Fibroblast of pulmonary artery (primary cell): Measurements from ENCODE around the gene HOXA7.
A peak's percentile ranks its signal among the peaks of the same experiment; 100 is the strongest.

Source experiments
- DNase-seq: peaks from one replicate; pipeline ENCODE4 v3.0.0-alpha.2; 2010; ENCODE audit warnings: low read depth
- H3K4me3 ChIP-seq: replicated peaks from 2 replicates; pipeline ENCODE4 v1.5.1; 2011; ENCODE audit warnings: low read depth, mild to moderate bottlenecking, control low read depth, low read length, moderate library complexity
- TF ChIP-seq, protein P1 (sequence below): IDR thresholded peaks from 2 replicates; pipeline ENCODE4 v1.5.1; 2011; ENCODE audit warnings: mild to moderate bottlenecking, control low read depth, low read length, inconsistent platforms; ENCODE audit errors: missing control alignments

HOXA7 gene

DNA sequence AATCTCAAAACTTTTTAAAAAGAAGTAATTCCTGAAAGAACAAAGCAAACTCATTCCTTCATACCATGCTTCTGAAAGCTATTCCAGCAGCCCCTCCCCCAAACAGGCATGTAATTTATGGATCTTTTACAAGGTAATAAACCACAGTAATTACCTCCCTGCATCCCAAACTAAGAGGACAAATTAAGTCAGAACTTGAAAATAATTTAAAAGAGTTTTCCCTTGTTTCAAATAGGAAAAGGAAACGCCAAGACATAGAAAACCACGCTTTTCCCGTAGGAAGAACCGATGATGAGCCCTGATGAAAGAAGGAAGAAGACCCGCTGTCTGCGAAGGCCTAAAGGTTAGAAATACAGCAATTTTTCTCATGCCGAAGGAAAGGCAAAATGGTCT is 34.8 kb downstream of the HOXA7 start:
- no peak for DNase-seq
- TF ChIP-seq, protein P1, sequence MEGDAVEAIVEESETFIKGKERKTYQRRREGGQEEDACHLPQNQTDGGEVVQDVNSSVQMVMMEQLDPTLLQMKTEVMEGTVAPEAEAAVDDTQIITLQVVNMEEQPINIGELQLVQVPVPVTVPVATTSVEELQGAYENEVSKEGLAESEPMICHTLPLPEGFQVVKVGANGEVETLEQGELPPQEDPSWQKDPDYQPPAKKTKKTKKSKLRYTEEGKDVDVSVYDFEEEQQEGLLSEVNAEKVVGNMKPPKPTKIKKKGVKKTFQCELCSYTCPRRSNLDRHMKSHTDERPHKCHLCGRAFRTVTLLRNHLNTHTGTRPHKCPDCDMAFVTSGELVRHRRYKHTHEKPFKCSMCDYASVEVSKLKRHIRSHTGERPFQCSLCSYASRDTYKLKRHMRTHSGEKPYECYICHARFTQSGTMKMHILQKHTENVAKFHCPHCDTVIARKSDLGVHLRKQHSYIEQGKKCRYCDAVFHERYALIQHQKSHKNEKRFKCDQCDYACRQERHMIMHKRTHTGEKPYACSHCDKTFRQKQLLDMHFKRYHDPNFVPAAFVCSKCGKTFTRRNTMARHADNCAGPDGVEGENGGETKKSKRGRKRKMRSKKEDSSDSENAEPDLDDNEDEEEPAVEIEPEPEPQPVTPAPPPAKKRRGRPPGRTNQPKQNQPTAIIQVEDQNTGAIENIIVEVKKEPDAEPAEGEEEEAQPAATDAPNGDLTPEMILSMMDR: no peak
- H3K4me3 ChIP-seq: no peak overlapping the region

DNA sequence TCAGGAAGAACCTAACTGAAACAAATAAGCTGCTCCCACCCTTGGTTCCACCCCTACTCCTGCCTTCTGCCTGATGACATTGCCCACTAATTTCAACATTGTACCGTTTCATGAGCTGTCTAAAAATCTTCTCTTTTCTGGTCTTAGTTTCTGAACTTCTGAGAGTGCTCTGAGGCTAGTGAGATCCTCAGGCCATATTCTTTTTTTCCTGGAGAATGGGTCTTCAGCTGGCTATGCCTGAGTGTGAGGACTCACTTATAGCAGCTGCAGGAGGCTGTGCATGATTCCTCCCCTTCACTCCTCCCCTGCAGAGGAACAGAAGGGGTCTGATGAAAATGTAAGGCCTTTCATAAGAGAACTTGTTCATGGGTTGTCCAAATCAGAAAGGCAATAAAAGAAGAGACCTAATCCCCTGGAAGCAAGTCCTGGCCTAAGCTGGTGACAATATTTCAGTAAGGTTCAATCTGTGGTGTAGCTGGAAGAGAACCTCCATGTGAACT is 37.0 kb downstream of the HOXA7 start:
- TF ChIP-seq, protein P1: no peak
- DNase-seq: no peak
- no peak overlapping the region for H3K4me3 ChIP-seq

DNA sequence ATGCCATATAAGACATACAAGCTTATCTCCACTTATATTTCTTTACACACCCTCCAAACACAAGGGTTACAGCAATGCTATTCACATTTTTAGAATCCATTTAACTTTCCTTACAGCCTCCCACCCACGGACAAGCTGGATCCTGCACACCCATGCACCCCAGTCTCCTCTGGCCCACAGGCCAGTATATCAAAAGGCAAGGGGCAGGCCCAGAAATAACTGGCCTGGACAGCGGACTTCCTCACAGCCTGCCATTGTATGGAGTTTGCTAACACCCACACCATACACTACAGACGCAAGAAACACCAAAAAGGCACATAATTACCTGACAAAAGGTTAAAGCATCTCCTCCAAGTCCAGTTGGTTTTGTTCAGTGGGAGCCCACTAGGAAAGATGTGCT is 37.9 kb downstream of the HOXA7 start:
- no peak overlapping the region for H3K4me3 ChIP-seq
- TF ChIP-seq, protein P1: no peak
- no peak for DNase-seq

DNA sequence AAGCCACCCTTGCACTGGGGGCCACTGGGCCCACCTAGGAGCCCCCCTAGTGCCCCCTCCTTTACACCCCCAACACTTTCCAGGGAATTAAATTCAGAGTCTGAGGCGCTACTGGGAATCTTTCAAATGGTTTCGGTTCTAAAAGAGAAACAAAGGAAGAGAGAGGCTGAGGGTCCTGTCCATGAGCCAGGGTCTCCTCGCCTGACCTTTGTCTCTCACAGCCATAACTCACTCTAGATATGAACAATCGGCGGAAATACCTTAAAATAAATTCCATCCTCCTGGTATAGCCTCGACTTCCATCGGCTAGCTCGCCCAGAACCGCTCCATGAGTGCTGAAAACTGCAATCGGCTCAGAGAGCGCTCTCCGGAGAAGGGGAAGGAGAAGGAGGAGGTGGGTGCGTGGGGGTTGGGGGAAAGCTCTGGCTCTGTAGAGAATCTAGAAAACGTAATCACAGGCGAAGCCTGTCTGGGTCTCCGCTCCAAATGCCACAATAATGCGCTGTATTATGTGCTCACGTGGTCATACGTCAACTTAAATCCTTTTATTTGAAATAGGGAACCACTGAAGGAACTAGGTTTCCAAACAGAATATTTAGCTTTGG is 38.5 kb downstream of the HOXA7 start:
- H3K4me3 ChIP-seq: peak overlapping the region; percentile 41
- TF ChIP-seq, protein P1: no peak
- DNase-seq: peak; percentile 47

DNA sequence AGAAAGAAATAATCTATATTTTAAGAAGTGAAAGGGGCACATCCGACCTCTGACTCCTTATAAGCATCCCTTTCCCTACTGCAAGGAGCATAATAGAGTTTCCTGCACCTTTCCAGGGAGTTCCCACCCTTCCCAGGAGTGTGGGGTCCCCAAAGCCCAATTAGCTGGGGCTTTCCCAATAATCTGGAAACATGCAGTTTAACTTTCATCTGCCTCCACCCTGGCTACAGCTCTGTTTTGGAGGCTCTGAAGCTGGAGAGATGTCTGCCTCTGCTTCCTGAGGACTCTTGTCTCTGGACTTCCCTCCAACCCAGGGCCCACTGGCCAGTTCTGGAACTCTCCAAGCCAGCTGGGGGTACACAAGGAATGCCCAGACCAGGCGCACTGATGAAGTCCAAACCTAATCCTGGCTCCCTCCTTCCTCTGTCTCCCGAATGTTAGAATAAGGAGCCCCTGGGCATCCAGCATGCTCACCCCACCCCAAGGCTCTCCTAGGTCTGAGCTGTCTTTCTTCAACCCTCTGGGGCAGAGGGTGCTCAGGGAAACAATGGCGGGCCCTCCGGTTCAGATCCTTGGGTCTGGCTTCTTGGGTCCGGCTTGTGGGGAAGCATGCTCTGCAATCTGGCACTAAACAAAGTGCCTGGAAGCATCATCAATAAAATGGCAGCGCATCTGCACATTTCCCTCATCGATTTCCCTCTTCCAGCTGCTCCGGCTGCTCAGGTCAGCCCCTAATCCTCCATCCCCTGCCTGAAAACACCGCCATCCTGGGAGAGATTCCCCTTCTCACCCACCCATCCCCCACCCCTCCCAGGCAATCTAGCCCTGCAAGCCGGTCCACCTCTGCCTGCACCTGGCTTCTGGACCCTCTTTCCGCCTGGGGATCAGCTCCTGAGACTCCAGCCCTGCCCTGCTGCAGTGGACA is 39.3 kb downstream of the HOXA7 start:
- TF ChIP-seq, protein P1: no peak
- peak overlapping the region; percentile 41 for H3K4me3 ChIP-seq
- no peak for DNase-seq

DNA sequence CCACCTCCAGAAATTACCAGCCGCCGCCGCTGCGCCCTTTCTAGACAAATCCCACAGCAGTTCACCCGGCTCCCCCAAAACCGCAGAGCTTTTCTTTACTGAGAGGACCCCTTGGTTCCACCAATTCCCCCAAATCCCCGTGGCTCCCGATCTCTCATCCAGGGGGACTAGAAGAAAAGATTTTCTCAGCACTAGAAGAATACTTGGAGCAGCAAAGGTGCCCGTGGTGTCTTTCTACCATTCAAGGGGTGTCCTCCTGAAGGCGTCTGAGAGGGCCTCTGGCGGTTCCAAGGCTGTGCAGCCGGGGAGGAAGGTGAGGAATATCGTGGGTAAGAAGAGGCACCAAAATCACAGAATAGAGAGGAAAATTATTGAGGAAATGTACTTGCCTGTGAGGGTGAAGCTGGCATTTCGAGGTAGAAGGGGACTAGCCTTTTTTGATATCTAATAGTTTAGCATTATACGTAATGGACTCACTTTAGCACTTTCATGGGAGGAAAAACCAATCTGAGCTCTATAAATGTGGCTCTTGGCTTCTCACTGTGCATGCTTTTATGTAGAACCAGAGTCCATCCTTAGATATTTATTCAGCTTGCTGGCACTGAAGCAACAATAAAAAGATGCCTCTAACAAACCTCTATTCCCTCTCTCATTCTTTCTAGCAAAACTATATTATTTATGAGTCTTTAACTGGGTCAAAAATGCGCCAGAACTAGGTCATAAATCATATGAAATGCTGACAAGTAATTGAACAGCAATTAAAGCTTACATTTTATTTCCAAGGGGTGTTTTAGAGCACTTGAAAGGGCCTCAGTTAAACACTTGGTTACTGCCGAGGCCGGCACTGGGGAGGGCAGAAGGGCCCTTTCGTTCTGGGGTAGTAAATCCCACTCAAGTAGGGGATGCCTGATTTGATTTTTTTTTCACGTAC is 40.2 kb downstream of the HOXA7 start:
- H3K4me3 ChIP-seq: peak overlapping the region; percentile 41
- DNase-seq: no peak
- TF ChIP-seq, protein P1: no peak
